ENCODE results near the gene DYSF.
A peak's percentile ranks its signal among the peaks of the same experiment; 100 is the strongest.

The DYSF gene

DNA sequence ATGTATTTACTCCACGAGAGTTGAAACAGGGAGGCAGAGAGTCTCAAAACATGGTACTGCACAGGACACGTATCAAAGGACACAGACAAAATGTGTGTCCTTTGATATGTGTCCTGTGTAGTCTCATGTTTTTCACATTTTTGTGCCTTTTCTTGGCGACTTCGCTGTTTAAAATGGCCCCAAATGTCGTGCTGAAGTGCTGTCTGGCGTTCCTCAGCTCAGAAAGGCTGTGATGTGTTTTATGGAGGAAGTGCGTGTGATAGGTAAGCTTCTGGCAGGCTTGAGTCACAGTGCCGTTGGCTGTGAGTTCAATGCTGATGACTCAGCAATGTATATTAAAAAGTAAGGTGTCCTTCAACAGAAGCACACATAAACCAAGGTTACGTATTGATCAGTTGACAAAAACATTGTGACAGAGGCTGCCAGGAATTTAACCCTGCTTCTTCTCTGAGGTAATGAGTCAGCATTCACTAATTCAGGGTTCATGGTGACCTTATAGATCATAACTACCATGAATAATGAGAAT, 78.2 kb downstream of the DYSF start:
- no peak for DNase-seq

DNA sequence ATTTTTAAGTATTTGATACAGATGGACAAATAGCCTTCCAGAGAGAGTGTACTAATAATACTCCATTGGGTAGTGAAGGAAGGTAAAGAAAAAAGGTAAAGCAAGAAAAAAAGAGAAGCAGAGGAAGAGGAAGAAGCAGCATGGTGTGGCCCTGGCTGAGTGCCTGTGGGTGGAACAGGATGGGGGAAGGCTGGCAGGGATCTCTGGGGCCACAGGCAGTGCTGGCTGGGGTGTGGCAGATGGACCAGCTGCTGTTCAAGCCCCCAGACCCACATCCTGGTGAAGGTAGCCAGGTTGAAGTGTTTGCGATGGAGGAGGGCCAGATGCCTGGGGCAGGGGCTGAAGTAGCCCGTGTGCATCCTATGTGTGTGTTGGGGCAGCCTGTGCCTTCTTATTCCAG, 79.0 kb downstream of the DYSF start:
- DNase-seq = no peak

DNA sequence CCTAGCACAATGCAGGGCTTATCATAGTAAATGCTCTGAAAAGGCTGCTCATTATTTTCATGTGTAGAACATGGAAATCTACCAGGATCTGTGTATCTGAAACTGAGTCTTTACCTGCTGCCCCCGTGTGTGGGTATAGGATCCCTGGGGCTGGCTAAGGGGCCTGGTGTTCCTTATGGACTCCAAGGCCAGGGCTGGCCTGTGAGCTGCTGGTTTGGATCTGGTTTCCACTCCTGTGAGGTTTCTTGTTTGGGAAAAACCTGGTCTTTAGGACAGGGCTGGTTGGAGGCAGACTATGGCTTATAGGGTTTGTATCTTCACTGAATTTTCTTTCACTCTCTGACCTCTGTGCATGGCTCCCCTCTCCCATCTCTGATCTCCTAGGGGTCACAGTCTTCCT, 80.8 kb downstream of the DYSF start:
- DNase-seq = no peak

DNA sequence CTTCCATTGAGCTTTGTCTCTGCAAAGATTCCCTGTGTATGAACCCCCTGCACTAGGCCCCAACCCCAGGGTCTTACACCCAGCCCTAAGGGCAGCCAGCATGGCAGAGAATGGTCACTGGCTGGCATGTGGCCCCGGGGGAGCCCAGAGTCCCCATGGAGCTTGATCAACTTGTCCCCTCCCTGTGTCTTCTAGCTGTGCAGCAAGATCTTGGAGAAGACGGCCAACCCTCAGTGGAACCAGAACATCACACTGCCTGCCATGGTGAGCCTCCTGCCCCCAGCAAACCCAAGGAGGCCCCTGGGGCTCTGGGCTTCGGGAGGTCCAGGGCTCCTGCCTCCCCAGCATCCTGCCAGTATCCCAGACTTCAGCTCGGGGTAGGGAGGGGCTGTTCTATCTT, 81.5 kb downstream of the DYSF start:
- DNase-seq = no peak

DNA sequence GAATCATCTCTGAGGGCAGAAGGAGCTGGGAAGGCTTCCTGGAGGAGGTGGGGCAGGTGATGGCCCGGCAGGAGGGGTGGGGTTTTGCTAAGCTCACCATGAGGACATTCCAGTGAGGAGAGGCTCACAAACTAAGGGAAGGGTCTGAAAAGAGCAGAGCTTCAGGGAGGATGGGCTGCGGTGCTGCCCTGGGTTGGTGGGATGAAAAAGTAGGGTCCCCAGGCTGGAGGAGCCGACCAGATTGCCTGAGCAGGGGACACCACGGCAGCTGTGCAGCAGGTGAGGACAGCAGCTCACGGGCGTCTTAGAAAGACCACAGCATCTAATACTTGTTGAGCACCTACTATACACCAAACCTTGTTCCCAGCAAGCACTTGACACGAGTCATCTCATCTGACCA, 82.2 kb downstream of the DYSF start:
- no peak for DNase-seq

DNA sequence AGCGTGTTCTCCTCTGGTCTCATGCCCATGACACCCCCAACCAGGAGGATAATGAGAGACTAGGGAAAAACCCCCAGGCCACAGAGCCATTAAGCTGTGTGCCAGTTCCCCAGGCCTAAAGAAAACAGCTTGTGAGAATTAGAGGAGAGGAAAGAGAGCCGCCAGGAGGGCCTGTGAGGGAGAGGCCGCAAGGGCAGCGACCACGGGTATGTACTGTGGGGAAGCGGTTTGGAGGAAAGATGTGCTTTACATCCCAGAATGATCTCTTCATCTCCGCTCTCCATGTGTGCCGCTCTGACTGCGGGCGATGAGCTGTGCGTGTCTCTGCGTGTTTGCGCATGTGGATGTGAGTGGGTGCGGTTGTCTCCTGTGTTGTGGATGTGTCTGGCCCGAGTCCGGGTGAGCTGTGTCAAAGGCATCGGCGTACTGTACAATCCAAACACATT, 82.9 kb downstream of the DYSF start:
- DNase-seq = no peak

DNA sequence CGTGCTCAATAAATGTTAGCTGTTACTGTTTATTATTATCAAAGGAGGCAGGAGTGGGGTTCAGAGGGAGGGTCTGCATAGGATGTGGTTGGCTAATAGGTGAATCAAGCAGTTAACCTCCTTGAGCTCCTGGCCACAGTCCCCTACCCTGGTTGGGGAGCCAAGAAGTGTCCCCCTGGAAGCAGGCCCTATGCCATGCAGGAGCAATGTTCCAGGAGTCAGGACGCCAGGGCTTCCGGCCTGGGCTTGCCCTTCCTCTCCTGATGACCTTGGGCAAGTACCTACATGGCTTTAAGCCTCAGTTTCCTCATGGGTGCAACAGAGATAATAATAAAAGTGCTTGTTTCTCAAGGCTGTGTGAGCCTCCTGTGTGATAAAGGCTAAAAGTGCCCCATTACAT, 84.9 kb downstream of the DYSF start:
- no peak for DNase-seq

DNA sequence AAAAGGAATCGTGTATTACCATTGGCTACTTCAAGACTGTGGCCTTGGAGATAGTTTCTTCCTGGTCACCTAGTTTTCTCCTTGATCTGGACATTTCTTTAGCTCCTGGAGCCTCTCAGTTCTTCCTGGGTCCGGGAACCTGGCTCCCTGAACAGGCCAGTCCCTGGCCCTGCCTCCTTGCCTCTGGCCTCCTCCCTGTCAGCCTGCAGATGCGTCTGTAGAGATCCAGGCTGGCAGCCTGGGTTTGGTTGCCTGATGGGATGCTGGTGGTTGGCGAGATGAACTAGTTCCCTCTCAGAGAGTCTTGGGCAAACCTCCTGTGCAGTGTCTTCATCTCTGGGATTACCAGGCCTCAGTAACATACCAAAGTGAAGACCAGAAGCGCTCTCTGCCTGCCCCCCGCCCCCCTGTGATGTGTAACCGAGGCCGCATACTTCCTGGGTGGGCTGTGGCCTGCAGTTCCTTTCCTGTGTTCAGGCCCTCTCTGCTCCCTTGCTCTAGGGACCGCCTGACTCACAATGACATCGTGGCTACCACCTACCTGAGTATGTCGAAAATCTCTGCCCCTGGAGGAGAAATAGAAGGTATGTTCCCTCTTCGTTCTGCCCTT, 85.4 kb downstream of the DYSF start:
- DNase-seq = no peak

DNA sequence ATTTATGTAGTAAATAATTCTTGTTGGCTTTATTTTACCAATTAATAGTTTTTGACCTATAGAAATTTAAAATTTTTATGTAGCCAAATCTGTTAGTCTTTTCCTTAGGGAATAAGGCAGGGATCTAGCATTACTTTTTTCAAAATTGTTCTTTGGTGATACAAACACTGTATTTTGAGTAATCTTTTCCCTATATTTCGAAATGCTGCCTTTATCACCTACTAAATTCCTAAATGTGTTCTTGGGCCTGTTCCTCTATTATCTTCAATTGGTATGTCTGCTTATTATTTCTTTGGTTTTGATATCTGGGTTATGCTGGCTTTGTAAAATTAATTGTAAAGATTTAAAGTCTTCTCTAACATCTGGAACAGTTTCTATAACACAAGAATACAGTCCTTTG, 87.5 kb downstream of the DYSF start:
- DNase-seq = no peak

DNA sequence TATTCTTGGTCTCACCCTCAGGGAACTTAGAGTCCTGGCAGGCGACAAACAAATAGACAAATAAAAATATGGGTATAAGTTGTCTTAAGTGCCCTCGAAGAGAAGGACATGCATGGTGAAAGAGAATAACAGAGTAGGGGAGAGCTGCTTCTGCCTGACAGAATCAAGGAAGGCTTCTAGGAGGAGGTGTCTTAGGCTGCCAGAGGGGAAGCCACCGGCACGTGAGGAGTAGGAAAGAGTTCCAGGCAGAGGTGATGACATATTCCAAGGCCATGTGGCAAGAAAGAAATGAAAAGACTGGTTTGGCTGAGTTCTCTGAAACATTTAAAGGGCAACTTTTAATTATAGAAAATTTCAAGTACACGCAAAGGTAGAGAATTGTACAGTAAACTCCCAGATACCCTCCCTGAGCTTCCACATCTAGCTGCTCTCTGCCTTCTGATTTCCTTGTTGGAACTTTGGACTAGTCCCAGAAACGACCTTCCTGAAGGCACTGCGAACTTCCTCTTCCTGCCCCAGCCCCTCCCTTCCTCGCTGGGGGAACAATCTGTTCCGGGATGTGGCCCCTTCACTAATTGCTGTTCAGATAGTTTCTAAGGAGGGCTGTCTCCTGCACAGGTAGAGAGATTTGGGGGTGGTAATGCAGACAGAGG, 91.7 kb downstream of the DYSF start:
- no peak for DNase-seq

DNA sequence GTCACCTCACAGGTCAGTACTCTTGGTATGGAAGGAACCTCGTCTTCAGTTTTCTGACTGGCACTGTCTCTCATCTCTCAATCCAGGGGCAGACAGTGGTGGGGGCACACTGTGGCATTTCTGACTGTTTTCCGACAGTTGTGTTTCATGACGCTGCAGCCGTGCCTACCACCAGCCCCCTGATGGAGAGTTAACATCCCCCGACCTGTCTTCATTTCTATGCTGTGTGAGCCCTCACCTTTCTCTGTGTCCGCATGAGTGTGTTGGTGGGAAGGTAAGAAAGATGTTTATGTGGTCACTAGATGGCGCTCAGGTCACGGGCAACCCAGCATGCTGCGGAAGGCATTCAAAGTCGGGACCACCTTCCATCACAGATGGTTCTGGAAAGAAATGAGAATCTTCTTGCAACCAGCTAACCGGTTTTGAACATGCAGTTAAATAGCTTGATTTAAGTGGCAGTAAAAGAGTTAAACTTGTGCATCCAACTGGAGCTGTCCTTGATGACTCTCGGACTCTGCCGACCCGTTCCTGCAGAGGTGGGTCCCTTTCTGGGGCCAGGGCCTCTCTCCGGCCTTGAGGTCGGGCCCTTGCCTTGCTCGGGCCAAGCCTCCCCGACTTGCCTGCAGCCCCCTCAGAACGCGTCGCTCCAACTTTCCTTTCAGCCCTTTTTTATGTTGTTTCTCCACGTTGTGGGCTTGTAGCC, 92.4 kb downstream of the DYSF start:
- DNase-seq = peak; percentile 67

DNA sequence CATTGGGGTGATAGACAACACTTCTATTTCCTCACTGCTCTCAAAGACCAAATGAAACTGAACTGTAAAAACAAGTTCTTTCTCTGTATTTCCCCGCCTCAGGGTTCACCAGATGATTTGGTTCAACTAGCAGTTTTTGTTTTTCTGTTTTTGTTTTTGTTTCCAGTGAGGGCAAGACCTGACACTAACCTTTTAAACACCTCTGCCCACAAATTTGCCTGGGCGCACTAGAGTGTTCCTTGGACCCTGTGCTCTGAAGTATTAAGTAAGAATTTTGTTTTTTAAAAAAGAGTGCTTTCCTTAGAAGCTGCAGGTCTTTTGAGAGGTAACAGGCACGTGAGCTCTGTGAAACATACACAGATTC, 92.9 kb downstream of the DYSF start:
- DNase-seq = no peak

DNA sequence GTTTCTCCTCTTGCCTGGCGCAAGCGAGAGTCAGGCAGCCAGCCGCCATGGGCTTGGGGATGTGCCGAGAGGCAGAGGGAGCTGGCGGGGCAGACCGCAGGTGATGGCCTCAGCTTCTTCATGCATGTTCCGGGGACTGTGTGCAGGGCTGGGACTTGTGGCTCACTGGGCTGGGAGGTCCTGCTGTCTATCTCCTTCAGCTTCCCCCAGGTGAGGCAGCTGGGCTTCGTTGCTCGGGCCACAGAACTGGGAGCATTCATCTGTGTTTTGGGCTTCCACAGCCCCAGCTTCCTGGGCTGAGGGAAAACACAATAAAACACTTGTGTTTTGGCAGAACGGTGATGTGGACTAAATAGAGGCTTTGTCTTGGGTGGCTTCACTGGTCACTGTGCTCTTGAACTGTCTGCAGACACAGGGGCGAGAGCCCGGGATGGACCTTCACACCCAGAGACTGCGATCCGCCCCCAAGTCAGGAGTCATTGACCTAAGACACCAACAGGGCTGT, 93.5 kb downstream of the DYSF start:
- no peak for DNase-seq

DNA sequence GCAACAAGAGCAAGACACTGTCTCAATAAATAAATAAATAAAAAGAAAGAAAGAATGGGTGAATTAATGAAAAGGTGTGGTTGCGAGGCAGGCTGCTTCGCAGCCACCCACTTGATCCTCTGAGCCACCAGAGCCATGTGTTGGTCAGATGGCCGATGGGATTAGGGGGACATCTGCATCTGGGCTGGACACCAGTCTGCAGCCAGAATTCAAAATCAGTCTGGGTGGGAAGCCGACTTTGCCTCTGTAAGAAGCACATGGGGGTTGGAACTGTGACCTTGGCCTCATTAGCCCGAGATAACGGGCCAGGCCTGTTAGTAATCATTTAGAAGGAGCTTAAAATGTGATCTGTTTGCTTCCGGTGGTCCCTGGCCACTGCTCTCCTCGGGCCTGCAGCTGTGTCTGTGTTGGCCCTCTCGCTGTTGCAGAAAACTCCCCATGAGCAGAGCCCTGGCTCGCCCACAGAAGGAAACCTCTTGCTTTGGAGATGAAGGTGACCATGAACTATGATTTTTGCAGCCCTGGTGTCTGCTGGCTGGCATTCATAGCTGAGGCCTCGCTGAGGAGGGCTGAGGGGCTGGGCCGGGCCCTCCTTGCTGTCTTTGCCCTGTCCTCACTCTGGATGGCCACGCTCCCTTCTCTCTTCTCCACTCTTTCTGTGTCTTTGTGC, 94.4 kb downstream of the DYSF start:
- DNase-seq = no peak

DNA sequence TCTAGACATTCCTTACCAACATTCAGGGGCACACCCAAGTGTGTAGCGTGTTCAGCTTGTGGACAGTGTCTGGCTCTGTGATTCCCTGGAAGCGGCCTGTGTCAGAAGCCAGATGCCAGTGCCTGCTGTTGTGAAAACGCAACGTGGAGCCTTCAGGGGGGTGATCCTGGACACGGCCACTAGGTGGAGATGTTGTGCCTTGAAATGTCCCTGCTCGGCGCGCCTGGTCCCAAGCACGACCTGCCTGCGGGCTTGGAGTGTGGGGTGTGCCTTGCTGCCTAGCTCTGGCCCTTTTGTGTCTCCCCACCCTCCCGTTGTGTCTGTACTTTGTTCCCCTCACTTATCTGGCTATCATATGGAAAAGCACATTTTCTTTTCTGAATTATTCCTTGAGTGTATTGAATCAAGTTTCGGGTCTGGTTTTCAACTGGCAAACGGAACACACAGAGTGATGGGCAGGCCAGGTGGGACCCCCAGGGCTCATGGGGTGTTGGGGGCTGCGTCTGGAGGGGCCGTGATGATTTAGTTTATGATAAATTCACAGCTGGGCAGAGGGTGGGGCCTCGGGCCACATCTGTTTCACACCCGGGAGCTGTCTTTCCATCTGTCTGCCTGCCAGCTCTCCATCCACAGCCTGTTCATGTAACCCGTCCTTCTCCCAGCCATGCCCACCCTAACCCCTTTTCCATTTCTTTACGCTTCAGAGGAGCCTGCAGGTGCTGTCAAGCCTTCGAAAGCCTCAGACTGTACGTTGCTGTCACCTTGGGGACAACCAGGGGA, 95.5 kb downstream of the DYSF start:
- DNase-seq = peak; percentile 85

DNA sequence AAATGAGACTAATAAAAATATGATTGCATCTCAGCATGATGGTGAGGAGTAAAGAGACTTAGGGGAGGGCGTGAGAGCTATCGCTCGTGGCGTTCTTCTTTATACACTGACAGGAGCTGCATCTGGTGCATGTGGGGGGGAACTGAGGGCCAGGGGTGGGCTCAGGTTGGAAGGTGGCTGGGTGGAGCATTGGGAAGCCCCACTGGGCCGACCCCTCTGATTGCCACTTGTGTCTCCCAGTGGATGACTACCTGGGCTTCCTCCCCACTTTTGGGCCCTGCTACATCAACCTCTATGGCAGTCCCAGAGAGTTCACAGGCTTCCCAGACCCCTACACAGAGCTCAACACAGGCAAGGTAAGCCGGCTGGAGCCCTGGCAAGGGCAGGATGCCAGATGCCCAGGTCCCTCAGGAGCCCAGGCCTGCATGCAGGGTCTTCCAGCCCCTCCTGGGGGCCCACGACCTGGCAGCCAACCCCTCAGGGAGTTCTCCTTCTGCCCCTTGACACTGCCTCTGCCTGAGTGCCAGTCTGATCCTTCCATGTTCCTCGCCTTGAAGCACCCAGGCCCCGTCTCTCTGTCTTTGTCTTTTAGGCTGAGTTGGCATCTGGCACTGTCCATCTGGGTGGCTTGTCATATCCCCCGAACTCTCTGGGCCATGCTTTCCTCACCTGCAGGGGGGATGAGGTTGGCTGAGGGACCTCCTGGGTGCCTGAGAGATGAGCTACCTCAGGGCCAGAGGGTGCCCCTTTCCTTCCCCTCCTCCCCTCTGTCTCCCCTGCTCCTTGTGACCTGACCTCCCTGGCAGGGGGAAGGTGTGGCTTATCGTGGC, 97.7 kb downstream of the DYSF start:
- no peak for DNase-seq

DNA sequence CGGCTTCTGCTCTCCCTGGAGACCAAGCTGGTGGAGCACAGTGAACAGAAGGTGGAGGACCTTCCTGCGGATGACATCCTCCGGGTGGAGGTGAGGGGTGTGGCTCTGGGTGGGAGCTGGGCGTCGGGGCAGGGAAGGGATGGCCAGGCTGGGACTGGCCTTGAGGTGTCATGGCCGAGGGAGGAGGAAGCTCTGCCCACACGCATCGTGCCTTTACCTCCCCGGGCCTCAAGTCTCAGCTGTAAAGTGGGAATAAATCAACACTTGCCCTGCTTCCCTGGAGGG, 98.2 kb downstream of the DYSF start:
- no peak for DNase-seq

DNA sequence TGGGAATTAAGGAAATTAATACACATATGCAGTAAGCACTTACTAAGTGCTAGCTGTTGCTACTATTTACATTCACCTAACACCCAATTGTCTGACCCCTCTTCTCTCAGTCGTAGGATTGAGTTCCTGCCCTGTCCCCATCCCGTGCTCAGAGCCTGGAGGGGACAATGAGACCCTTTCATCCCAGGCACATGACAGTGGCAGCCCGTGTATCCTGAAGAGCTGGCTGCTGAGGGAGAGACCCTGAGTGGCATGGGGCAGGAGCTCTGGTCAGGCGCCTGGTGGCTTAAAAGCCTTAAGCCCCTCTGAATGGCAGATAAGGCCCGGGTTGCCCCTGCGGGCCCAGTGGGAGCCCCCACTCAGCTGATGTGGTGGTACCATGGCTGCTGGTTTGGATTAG, 99.0 kb downstream of the DYSF start:
- no peak for DNase-seq

DNA sequence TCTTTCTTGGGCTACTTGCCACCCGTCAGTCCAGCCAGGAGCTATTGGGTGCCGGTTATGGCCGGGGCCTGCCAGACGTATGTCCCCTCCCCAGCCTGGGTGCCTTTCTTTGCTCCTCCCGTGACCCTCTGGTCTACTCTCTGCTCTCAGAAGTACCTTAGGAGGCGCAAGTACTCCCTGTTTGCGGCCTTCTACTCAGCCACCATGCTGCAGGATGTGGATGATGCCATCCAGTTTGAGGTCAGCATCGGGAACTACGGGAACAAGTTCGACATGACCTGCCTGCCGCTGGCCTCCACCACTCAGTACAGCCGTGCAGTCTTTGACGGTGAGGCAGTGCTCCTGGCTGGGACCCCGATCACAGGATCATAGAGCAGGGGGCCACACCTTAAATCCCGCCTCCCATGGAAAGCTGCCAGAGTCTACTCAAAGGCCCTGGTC, 99.5 kb downstream of the DYSF start:
- no peak for DNase-seq

DNA sequence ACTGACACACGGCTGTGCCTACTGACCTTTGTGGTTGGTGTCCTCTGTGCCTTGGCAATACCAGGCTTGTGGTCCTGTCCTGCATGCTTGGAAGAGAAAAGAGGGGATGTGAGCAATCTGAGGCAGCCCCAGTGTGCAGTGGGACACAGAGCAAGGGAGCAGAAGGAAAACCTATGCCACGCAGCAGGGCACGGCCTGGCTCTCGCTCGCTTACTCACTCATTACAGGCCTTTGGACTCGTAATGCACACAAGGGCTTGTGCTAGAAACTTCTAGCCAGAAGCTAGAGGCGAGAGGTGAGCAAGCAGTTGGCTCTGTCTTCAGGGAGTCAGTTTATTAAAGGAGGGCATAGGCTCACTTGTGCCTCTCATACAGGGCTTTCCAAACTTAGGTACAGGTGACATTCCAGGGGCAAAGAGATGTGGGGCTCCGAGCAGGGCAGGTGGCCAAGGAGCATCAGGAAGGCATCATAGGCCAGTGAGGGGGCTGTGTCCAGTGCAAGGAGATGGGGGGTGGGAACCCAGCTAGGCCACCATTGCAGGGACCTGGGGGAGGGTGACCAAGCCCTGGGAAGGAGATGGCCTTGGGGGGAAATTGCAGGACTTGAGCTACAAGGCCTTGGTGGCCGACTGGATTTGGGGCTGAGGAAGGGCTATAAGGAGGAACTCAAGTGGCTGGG, 100.8 kb downstream of the DYSF start:
- no peak for DNase-seq

DNA sequence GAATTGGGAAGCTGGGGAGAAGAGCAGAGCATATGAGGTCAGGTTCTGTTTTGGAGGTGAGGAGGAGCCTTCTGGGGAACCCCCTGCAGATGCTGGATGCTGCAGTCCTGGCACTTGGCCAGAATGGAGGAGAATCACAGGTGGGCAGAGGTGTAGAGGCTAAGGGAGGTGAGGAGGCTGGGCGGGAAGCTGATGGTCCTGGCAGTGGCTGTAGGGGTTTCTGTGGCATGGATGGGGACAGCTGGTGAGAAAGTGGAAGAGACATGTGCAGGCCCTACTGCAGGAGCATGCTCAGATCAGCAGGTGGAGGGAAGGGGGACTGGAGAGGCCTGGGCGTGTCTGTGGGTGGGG, 101.3 kb downstream of the DYSF start:
- no peak for DNase-seq
